HG03095 (cell line): ENCODE measurements around the gene GPR39.

Experiments
- ATAC-seq: cut with Tn5 transposase; IDR thresholded peaks from one replicate; pipeline ENCODE4 v1.9.1; 2021; ENCODE audit warnings: moderate library complexity; ENCODE audit not compliant: unreplicated experiment

Gene GPR39

DNA sequence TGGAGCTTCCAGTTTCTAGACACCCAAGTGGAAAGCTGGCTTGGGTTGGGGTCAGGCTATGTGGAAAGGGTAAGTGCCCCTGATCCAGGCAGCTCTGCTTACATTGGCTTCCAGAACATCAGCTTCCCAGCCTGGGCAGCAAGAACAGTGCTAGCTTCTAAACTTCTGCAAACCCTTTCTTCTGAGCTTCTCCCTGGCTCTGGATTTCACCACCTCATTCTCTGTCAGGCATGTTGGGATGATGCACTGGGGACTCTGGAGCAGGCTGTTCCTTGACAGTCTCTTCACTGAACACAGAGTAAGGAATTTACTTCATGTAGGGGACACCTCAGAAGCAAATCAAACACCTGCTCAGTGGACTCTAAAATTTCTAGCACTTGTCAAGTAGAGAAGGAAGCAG, 180.6 kb downstream of the GPR39 start:
- ATAC-seq, result no peak

DNA sequence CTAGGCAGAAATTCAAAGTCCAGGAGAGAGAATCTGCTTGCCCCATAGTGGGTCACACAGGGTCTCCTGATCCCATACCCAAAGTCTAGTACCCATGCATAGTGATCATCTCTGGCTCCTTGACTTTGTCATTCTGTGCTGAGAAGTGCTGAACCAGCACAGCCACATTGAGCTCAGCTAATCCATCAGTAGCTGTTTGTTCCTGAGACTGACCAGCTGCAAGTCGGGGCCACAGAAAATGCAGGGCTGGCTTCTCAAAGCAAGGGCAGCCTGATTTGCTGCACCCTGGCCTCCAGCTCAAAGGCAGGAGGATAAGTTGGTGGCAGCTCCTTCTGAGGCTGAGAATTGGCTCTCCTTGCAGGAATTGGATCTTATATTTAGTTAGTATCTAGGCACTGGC, 181.2 kb downstream of the GPR39 start:
- ATAC-seq, result no peak

GRCh38 chr2:132598536-132598935, 181.9 kb downstream of the GPR39 start:
- no peak for ATAC-seq

- no peak for ATAC-seq
These were observed 183.0 kb downstream of the GPR39 start for GRCh38 chr2:132599556-132599955.

DNA sequence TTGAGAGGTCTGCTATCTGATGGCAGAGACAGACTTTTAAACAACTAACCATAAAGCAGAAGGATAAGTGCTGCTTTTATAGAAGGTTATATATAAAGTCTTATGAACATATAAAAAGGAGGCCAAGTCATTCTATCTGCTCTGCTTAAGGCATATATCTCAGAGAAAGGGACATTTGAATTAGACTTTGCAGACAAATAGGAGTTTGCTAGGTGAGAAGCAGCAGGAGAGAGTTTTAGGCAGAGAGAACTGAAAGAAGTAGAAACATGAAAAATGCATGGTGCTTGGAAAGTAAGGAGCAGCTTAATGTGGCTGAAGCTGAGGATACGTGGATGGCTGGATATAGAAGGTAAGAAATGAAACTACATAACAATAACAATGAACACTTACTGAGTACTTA, 188.0 kb downstream of the GPR39 start:
- ATAC-seq, result no peak

- ATAC-seq, result no peak
These were observed 188.9 kb downstream of the GPR39 start for GRCh38 chr2:132605236-132606180.

GRCh38 chr2:132606649-132607048, 190.0 kb downstream of the GPR39 start:
- no peak for ATAC-seq

- no peak for ATAC-seq
These were observed 191.0 kb downstream of the GPR39 start for GRCh38 chr2:132607426-132608090.

DNA sequence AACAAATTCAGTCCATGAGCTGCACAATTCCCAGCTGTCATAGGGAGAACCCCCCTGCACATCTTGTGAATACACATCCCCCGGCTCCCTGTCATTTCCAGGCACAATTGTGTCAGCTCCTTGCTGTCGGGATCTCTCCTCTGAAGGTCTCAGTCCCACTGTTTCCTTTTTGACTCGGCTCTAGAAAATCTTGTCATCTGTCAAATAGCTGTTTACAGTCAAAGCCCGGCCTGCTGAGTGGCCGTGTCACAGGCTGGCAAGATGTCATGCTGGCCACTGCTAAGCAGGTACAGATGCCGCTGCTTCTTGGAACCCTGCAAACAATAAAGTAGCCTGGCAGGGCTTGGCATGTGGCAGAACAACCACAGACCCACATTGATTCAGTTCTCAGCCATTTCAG, 191.7 kb downstream of the GPR39 start:
- no peak for ATAC-seq

DNA sequence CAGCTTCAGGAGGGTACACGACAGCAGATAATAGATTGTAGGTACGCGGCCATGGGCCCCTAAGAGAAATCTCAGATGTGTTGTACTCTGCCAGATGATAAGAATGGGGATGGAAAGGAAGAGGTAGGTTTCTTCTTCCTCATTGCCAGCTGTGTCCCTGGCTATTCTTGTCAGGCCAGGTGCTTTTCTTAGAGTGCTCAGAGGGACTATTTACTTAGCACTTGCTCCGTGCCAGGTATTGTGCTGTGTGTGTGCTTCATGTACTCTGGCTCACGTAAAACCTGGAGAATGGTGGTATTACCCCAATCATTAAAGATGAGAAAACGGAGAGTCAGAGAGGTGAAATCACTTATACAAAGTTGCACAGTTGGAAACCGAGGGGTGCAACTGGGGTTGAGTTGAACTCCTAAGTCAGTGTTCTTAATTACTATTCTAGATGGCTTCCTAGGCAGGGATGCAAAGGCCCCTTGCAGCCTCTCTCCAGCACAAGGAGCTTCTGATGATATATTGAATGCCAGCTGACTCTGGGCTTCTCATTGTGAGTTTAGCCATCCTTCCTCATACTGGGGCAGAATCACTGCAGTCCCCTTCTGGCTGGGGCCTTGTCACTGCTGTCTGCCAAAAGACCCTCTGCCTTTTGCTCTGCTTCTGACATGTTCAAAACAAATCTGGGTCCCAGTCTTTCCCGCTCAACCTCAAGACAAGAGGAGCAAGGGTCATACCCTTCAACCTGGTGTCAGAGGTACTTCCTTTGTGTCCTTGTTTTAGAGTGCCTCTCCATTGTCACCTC, 192.7 kb downstream of the GPR39 start:
- no peak for ATAC-seq

DNA sequence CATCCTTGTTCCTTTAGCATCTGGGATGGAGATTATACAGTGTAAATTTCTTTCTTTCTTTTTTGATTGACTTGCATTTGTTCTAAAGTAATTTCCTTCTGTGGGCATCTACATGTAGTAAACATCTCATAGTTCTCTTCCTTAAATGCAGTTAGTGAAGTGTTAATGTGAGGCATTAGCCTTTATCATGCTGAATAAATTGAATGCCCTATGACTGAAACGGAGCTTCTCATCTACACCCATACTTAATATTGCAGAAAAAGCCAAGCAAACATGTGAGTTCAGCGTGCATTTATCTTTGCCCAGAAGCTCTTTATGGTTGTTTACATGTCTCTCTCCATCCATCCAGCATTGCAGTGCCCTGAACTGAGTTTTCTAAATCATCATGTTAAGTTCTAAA, 195.1 kb downstream of the GPR39 start:
- no peak for ATAC-seq

DNA sequence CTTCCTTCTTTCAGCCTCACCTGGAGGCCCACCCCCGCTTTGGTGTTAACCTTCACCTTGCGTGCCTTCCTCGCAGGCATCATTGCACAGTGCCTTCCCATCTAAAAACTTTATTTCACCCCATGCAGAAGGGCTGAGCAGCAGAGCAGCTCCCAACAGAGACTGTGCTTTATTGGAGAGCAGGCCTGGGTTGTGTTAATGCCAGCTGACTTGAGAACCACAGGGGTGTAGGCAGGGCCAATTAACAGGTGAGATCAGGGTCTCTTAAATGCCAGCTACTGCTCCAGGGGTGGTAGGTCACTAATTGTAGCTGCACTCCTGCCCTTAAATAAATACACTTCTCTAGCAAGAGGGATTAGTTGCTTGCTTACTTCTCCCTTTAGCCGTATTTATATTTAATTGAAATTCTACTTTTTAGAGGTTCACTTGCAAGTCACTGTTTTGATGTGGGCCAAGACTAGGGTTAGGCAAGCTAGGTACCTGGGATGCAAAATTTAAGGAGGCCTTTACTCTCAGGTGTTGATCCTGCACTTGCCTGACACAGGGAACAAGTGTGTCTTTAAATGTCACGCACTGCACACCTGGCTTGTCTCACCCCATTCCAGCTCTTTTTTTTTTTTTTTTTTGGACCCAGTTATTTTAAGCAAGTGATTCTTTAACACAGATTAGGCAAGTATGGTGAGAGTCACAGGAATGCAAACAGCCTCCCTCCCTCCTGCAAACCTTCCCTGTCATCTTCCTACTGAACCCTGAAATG, 198.9 kb downstream of the GPR39 start:
- no peak for ATAC-seq

DNA sequence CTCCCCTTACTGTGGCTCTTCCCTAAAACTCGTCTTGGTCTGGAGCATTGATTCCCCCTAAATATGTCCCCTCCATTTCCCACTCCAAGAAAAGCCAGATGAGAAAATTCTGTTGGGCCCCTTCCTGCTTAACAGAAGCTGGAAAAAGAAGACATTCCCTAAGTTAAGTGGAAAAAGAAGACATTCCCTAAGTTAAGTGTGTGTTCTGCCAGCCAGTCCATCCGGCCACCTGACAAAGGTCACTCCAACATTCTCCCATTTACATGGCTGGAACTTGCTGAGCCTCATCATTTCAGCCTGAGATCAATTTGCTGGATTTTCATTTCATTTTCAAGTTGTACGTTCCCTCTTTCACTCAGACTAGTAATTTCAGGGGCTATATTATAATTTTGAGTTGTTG, 201.4 kb downstream of the GPR39 start:
- ATAC-seq, result no peak

DNA sequence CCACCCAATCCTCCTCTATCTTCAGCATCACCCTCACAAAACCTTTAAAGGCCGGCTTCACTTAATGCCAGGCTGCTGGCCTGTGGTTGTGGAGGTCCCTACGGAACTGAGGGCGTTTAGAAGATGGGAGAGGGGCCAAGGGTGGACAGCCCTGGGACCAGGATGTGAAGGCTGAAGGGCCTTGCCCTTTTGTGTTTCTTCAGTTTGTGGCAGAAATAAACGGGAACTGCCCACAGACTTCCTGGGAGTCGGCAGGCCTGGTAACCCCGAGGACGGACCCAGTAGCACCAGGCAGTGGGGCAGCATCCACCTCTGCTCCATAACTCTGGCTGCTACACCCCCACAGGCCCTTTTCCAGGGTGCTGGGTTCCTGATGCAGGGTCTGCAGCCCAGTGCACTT, 202.1 kb downstream of the GPR39 start:
- no peak for ATAC-seq

- no peak for ATAC-seq
These were observed 203.5 kb downstream of the GPR39 start for GRCh38 chr2:132620115-132620514.

DNA sequence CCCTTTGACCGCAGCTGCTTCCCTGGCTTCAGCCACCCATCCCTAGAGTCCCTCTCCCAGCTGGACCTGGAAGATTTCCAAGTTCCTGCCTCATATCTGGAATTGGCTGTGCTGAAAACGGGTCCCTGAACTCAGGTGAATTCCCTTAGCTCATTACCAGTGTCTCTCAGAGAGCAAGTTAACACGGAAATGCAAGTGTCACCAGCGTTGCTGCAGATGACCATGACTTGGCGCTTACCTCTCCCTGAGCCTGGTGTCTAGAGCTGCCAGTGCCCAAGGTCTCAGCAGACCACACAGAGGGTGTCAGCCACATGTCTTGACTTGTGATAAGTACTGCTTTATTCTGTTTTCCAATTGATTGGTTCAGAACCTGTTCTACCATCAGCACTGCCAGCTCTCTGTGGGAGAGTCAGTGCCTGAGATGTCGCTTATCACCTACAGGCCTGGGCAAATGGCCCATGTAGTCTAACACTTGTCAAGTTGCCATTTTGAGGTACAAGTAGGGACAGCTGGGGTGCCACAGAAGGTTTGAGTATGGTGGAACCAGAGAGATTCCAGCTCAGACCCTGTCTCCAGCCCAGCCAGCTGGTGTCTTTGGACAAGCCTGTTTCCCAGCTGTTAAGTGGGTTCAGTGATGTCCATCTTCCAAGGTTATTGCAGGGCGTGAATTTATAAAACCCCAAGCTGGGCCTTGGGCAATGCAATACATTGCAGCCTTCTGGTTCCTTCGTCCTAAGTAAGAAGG, 204.7 kb downstream of the GPR39 start:
- ATAC-seq, result no peak

DNA sequence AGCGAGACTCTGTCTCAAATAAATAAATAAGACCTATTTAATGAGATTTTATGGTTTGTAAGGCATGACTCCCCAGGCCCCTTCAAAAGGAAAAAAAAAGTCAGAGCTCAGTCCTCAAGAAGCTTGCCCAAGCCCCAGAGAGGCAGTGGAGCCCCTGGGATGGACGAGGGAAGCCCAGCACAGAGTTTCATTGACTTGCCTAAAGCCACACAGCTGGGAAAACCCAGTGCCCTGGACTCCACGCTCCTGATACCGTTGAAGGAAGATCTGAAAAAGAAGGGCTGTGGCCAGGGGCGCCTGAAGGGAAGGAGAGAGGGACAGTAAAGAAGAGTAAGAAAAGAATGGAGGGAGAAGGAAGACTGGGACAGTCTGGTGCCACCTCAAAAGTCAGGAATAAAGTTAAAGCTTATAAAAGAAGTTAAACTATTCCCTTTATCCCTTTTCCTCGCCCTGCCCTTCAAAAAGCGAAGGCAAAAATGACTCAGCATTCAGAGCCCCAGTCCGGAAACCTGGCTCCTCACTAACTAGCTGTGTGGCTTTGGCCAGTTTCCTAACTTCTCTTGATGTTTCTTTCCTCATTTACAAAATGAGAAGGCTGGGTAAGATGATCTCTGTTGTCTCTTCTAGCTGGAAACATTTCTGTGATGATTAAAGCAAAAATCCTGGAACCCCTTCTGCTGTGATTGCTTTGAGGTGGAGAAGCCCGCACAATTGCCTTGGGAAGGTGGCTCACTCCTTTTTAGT, 206.7 kb downstream of the GPR39 start:
- no peak for ATAC-seq

GRCh38 chr2:132627536-132627935, 210.9 kb downstream of the GPR39 start:
- no peak for ATAC-seq

- ATAC-seq, result no peak
These were observed 215.5 kb downstream of the GPR39 start for GRCh38 chr2:132632000-132632649.
